GM19238 (cell line): ENCODE results near the gene CHTF18.
A peak's percentile ranks its signal among the peaks of the same experiment; 100 is the strongest.
"Not testable (repeated sequence)": the region's sequence is repeated elsewhere in the genome, so short reads cannot be mapped to it uniquely, and the experiment has no call there.

Experiments used
- DNase-seq: peaks from one replicate; pipeline ENCODE4 v3.0.0; 2011; ENCODE audit warnings: low spot score; ENCODE audit not compliant: insufficient read length

The CHTF18 gene

GRCh38 chr16:775236-775796 is 13.1 kb upstream of the CHTF18 start:
- DNase-seq: no peak

- not testable (repeated sequence) for DNase-seq
Observed at GRCh38 chr16:776298-776697, 12.1 kb upstream of the CHTF18 start.

- DNase-seq: no peak
Observed at GRCh38 chr16:776824-777223, 11.6 kb upstream of the CHTF18 start.

GRCh38 chr16:777826-778225 is 10.6 kb upstream of the CHTF18 start:
- DNase-seq: no peak

GRCh38 chr16:778447-778846 is 10.0 kb upstream of the CHTF18 start:
- no peak for DNase-seq

GRCh38 chr16:778909-779527 is 9.4 kb upstream of the CHTF18 start:
- DNase-seq: no peak

GRCh38 chr16:779561-779960 is 8.9 kb upstream of the CHTF18 start:
- DNase-seq: no peak

- DNase-seq: no peak
Observed at GRCh38 chr16:780296-780695, 8.1 kb upstream of the CHTF18 start.

GRCh38 chr16:781346-782010 is 6.9 kb upstream of the CHTF18 start:
- no peak for DNase-seq

- no peak for DNase-seq
Observed at GRCh38 chr16:782258-782657, 6.2 kb upstream of the CHTF18 start.

- DNase-seq: no peak
Observed at GRCh38 chr16:782766-783403, 5.5 kb upstream of the CHTF18 start.

GRCh38 chr16:783404-784161 is 4.8 kb upstream of the CHTF18 start:
- no peak for DNase-seq

GRCh38 chr16:784431-784830 is 4.0 kb upstream of the CHTF18 start:
- DNase-seq: no peak

GRCh38 chr16:785563-786535 is 2.6 kb upstream of the CHTF18 start:
- DNase-seq: peak; percentile 63

- DNase-seq: no peak
Observed at GRCh38 chr16:787321-787966, 976 bp upstream of the CHTF18 start.

GRCh38 chr16:787978-788398 is 432 bp upstream of the CHTF18 start, which contains the start of gene RPUSD1:
Gene RPUSD1 (minus strand): TSS chr16:788381. CDS start chr16:787737, 644 bp downstream.
- no peak for DNase-seq

- no peak for DNase-seq
Observed at GRCh38 chr16:789191-789850, 901 bp downstream of the CHTF18 start.

GRCh38 chr16:790086-790485 is 1.7 kb downstream of the CHTF18 start:
- no peak for DNase-seq

GRCh38 chr16:791131-791530 is 2.7 kb downstream of the CHTF18 start:
- DNase-seq: no peak
